ENCODE results near the gene CDYL2. TPM values are rescaled to one million over a fixed set of nuclear protein-coding genes. Genes with fewer than 3 reads are reported as not detected.

CDYL2 gene
- total RNA-seq, 6 donors from 2014 or later, result 6.0 to 16.7 (median 8.0) TPM

GRCh38 chr16:80680839-80681238, 123.6 kb downstream of the CDYL2 start:
- no peak overlapping the region for H3K4me3 ChIP-seq
- H3K4me1 ChIP-seq, result peaks cover 0 to 5% (median 2%) of the 10 kb centered on the region in 4 donors
- no peaks in the 10 kb centered on the region for H3K36me3 ChIP-seq
- no peak overlapping the region for H3K27ac ChIP-seq
- ATAC-seq (ENCODE audit: low FRiP score in 2 of 2) (no peak), DNase-seq (no peak)
- H3K27me3 ChIP-seq, result no peaks in the 10 kb centered on the region
- WGBS, 2 donors, result 91 to 93% methylated on average over 6 of the region's 6 CpGs
- TF ChIP-seq POLR2A (IDR thresholded peaks at IDR 0.05) (no peak), CTCF (IDR thresholded peaks at IDR 0.05) (no peak), POLR2AphosphoS5 (IDR thresholded peaks at IDR 0.05) (no peak), EP300 (IDR thresholded peaks at IDR 0.05) (no peak)
- no peaks in the 10 kb centered on the region for H3K9me3 ChIP-seq

GRCh38 chr16:80680046-80680445, 124.4 kb downstream of the CDYL2 start:
- no peak overlapping the region for H3K4me3 ChIP-seq
- H3K27me3 ChIP-seq, result no peaks in the 10 kb centered on the region
- ATAC-seq (ENCODE audit: low FRiP score in 2 of 2) (no peak), DNase-seq (no peak)
- H3K36me3 ChIP-seq, result no peaks in the 10 kb centered on the region
- WGBS, 2 donors, result 87 to 89% methylated on average over 7 of the region's 7 CpGs
- no peaks in the 10 kb centered on the region for H3K9me3 ChIP-seq
- TF ChIP-seq EP300 (IDR thresholded peaks at IDR 0.05) (no peak), POLR2AphosphoS5 (IDR thresholded peaks at IDR 0.05) (no peak), POLR2A (IDR thresholded peaks at IDR 0.05) (no peak), CTCF (IDR thresholded peaks at IDR 0.05) (no peak)
- peaks cover 0 to 5% (median 2%) of the 10 kb centered on the region in 4 donors for H3K4me1 ChIP-seq
- no peak overlapping the region for H3K27ac ChIP-seq

- Histone ChIP-seq H3K36me3 (no peaks in the 10 kb centered on the region), H3K4me1 (peaks cover 0 to 5% (median 2%) of the 10 kb centered on the region in 4 donors), H3K4me3 (no peak overlapping the region), H3K27ac (no peak overlapping the region), H3K9me3 (no peaks in the 10 kb centered on the region), H3K27me3 (no peaks in the 10 kb centered on the region)
- ATAC-seq (ENCODE audit: low FRiP score in 2 of 2) (no peak), DNase-seq (no peak)
- 92 to 100% methylated on average over 1 of the region's 1 CpG for WGBS, 2 donors
- TF ChIP-seq POLR2A (IDR thresholded peaks at IDR 0.05) (no peak), EP300 (IDR thresholded peaks at IDR 0.05) (no peak), CTCF (IDR thresholded peaks at IDR 0.05) (no peak)
Measured at GRCh38 chr16:80674884-80675283, 129.5 kb downstream of the CDYL2 start.

- Histone ChIP-seq H3K9me3 (no peaks in the 10 kb centered on the region), H3K4me3 (no peak overlapping the region), H3K27ac (no peak overlapping the region), H3K36me3 (no peaks in the 10 kb centered on the region), H3K4me1 (peaks cover 0 to 5% (median 2%) of the 10 kb centered on the region in 4 donors), H3K27me3 (no peaks in the 10 kb centered on the region)
- TF ChIP-seq POLR2AphosphoS5 (IDR thresholded peaks at IDR 0.05), result no peak
- TF ChIP-seq CTCF (IDR thresholded peaks at IDR 0.05), result no peak
- no peak for TF ChIP-seq EP300 (IDR thresholded peaks at IDR 0.05)
- TF ChIP-seq POLR2A (IDR thresholded peaks at IDR 0.05), result no peak
- DNase-seq (no peak), ATAC-seq (ENCODE audit: low FRiP score in 2 of 2) (no peak)
Measured at GRCh38 chr16:80672379-80672778, 132.0 kb downstream of the CDYL2 start.

- H3K4me1 ChIP-seq, result peaks cover 0 to 5% (median 0%) of the 10 kb centered on the region in 4 donors
- ATAC-seq (ENCODE audit: low FRiP score in 2 of 2) (no peak), DNase-seq (no peak)
- no peaks in the 10 kb centered on the region for H3K9me3 ChIP-seq
- no peaks in the 10 kb centered on the region for H3K27me3 ChIP-seq
- WGBS, 2 donors, result 58 to 63% methylated on average over 5 of the region's 5 CpGs
- no peak for TF ChIP-seq POLR2A (IDR thresholded peaks at IDR 0.05)
- no peak for TF ChIP-seq EP300 (IDR thresholded peaks at IDR 0.05)
- TF ChIP-seq POLR2AphosphoS5 (IDR thresholded peaks at IDR 0.05), result no peak
- TF ChIP-seq CTCF (IDR thresholded peaks at IDR 0.05), result no peak
- H3K27ac ChIP-seq, result no peak overlapping the region
- no peak overlapping the region for H3K4me3 ChIP-seq
- H3K36me3 ChIP-seq, result no peaks in the 10 kb centered on the region
Measured at GRCh38 chr16:80671281-80671849, 133.0 kb downstream of the CDYL2 start.
